GM12872 (cell line): ENCODE data around the gene DCLK1.

Source experiments
- TF ChIP-seq, protein P1 (sequence below): IDR thresholded peaks from 3 replicates; pipeline ENCODE4 v1.5.1; 2011; ENCODE audit warnings: low read depth, mild to moderate bottlenecking, low read length, moderate library complexity; ENCODE audit not compliant: insufficient read depth

Gene DCLK1

DNA sequence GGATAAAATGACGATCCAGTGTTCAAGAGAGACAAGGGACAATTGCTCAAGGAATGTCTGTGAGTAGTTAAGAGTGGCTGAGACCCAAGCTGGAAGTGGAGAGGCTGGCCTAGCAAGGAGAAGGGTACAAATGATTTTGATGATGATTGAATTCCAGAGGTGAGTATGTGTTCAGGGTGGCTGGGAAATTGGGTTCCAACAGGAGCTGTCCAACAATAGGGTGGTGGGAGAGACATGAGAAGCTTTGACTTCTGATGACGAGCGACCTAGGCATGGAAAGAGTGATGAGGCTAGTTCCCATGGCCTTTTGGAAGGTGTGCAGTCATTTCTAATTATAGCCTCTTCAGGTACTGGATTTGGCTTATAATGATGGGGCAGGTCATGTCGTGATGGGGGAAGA is 29.1 kb upstream of the DCLK1 start:
- TF ChIP-seq, protein P1, sequence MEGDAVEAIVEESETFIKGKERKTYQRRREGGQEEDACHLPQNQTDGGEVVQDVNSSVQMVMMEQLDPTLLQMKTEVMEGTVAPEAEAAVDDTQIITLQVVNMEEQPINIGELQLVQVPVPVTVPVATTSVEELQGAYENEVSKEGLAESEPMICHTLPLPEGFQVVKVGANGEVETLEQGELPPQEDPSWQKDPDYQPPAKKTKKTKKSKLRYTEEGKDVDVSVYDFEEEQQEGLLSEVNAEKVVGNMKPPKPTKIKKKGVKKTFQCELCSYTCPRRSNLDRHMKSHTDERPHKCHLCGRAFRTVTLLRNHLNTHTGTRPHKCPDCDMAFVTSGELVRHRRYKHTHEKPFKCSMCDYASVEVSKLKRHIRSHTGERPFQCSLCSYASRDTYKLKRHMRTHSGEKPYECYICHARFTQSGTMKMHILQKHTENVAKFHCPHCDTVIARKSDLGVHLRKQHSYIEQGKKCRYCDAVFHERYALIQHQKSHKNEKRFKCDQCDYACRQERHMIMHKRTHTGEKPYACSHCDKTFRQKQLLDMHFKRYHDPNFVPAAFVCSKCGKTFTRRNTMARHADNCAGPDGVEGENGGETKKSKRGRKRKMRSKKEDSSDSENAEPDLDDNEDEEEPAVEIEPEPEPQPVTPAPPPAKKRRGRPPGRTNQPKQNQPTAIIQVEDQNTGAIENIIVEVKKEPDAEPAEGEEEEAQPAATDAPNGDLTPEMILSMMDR, result no peak

DNA sequence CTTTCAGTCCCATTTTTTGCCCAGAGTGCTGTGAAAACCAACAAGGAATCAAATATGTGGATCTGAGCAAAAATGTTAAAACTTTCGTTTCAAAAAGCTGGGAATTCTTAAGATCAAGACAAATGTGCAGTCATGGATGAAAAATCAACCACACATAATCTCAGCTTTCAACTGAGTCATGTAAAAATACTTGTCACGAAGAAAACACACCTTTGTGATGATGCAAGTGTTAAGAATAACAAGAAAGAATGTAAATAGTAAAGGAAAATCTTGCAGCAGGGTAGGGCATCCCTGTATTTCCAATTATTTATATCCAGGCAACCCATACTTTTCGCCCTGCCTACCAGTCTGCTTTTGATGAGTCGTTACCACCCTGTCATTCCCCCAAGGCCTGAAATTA is 27.4 kb upstream of the DCLK1 start:
- TF ChIP-seq, protein P1, result no peak

DNA sequence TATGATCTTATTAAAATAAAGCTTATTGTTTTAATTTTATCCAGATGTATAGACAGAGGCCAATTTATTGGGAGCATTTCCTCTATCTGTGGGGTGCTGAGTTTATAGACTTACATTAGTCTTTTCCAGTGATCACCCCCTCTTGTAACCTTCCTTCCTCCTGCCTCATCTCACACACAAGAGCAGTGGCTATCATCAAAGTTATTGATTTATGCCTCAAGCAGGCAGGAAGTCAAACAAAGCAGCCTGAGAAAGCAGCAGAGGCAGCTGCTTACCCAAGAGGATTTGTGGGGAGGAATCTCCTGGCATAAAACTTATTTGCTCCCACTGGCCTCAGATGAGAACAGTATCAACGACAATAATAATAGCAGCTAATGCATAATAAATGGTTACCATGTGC is 26.3 kb upstream of the DCLK1 start:
- TF ChIP-seq, protein P1, result no peak

DNA sequence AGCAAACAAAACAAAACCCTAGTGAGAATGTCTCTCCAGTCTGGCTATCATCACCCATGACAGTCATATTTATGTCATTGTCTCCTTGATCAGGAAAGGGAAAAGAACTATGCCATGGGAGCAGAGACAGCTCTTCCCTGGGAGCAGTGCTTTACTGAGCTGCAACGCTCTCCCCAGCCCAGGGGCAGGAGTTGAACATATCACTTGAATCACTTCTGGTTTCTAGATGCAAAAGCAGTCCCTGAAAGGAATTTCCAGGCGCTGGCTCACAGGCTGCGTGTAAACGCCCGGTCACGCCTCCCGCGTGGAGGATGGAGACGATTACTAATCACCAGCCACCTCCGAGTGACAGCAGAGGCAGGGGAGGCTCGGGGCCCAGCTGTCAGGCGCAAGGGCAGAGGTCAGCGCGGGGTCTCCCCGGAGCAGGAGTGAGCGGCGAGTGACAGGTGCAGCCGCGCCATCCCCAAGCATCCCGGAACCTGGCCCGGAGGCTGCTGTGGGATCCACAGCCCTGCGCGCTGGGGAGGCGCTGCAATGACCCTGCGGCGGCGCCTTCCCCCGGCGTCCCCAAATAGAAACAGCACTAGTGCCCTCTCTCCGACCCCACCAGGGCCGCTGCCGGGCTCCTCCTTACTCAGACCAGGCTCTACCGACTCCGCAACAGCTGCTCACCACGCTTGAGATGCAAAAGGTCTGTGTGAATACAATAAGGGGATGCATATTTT is 23.5 kb upstream of the DCLK1 start:
- TF ChIP-seq, protein P1, result no peak

DNA sequence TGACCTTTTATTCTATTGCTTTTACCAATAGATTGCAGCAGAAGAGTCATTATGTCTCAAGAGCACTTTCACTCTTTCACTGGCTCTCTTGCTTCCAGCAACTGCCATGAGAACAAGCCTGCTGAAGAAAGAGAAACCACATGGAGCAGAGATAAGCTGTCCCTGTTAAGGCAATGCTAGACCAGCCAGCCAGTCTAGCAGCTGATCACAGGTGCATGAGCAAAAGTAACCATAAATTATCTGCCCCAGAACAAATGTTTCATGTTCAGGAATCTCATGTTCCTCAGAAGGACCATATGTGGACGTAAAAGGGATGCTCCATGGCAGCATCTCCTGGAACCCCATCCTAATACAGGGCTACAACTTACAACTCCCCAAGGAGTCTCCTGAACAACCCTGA is 20.4 kb upstream of the DCLK1 start:
- TF ChIP-seq, protein P1, result no peak

DNA sequence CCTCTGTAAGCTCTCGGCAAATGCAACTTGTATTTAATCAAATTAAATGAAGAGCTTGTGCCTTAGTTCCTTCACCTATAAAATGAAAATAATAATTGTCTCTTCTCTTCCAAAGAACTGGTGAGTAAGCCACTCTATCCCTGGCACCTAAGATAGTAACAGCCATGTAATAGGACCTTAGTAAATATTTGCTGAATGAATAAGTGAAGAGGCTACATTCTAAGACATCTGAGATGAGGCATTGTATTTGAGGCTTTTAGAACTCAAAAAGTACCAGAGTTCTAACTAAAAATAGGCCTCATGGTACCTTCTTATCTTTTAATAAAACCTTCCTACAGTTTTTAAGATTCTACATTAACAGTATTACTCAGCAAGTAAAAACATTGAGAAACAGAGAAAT is 17.3 kb upstream of the DCLK1 start:
- TF ChIP-seq, protein P1, result no peak

DNA sequence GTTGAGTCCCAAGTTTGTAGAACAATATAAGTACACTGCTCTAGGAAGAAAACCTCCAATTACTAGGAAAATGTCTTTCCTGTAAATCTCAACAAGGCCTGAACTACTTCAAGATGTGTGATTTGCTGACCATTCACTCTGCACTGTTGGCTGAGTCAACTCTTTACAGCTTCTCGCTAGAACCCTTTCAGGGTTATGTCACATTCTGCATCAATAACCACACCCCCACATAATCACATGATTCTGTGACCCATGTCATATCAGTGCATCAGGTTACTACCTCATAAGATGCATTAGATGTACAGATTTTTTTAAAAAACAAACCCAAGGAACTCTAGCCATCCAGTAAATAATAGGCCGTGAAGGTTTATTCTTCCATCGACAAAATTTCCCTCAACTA is 16.1 kb upstream of the DCLK1 start:
- TF ChIP-seq, protein P1, result no peak
